NK-92 treated with Interleukin-12 subunit alpha and Interleukin-12 subunit beta, amount 100 ng/mL, for 24 hours (cell line): ENCODE measurements around the gene CAPN10.
"Not testable (repeated sequence)": the region's sequence is repeated elsewhere in the genome, so short reads cannot be mapped to it uniquely, and the experiment has no call there.

Experiments used
- DNase-seq: peaks from one replicate; lab custom pipeline; 2025; lab: John Stamatoyannopoulos, UW

The CAPN10 gene

GRCh38 chr2:240602266-240603050, 15.9 kb downstream of the CAPN10 start:
- no peak for DNase-seq

GRCh38 chr2:240603081-240603835, 16.7 kb downstream of the CAPN10 start:
- no peak for DNase-seq

GRCh38 chr2:240603846-240604245, 17.3 kb downstream of the CAPN10 start:
- DNase-seq, result no peak

GRCh38 chr2:240604291-240604938, 17.9 kb downstream of the CAPN10 start:
- DNase-seq, result no peak

GRCh38 chr2:240604939-240605716, 18.6 kb downstream of the CAPN10 start:
- no peak for DNase-seq

GRCh38 chr2:240605867-240606743, 19.6 kb downstream of the CAPN10 start:
- no peak for DNase-seq

- no peak for DNase-seq
These were observed 25.2 kb downstream of the CAPN10 start for GRCh38 chr2:240611601-240612210.

GRCh38 chr2:240613781-240614180, 27.2 kb downstream of the CAPN10 start:
- DNase-seq, result no peak

GRCh38 chr2:240614391-240614790, 27.9 kb downstream of the CAPN10 start:
- no peak for DNase-seq

GRCh38 chr2:240615396-240615795, 28.9 kb downstream of the CAPN10 start:
- no peak for DNase-seq

- DNase-seq, result no peak
These were observed 29.4 kb downstream of the CAPN10 start for GRCh38 chr2:240615820-240616547.

GRCh38 chr2:240616860-240617666, 30.5 kb downstream of the CAPN10 start:
- DNase-seq, result not testable (repeated sequence)

GRCh38 chr2:240618776-240619175, 32.2 kb downstream of the CAPN10 start:
- DNase-seq, result no peak

GRCh38 chr2:240619506-240620148, 33.1 kb downstream of the CAPN10 start:
- no peak for DNase-seq

- no peak for DNase-seq
These were observed 33.7 kb downstream of the CAPN10 start for GRCh38 chr2:240620149-240620731.

GRCh38 chr2:240620859-240621258, 34.3 kb downstream of the CAPN10 start:
- DNase-seq, result no peak

GRCh38 chr2:240622060-240622411, 35.5 kb downstream of the CAPN10 start:
- no peak for DNase-seq

- DNase-seq, result no peak
These were observed 36.1 kb downstream of the CAPN10 start for GRCh38 chr2:240622531-240623235.
